HG02623 (cell line): Measurements from ENCODE around the gene TMEM117.
"Not testable (repeated sequence)": the region's sequence is repeated elsewhere in the genome, so short reads cannot be mapped to it uniquely, and the experiment has no call there.

Experiments
- ATAC-seq: cut with Tn5 transposase; IDR thresholded peaks from one replicate; pipeline ENCODE4 v1.9.1; 2021; ENCODE audit warnings: moderate library complexity; ENCODE audit not compliant: unreplicated experiment

The TMEM117 gene

DNA sequence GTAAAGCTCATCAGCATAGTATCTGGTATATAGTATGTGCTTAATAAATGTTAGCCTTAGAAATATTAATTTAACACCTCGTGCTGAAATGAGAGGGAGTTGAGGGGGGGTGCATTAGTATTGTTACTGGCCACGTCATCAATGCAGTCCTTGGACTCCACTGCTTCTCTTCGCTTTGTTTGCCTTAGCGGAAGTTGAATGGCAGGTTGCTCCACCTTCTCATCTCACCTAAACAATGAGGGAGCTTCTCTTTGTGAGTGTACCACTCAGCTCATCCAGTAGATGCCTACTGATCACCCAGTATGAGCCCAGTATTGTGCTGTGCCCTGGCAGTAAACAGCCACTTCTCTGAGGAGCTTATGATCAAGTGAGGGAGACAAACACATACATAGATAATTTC lies 4.5 kb downstream of the TMEM117 start:
- no peak for ATAC-seq

DNA sequence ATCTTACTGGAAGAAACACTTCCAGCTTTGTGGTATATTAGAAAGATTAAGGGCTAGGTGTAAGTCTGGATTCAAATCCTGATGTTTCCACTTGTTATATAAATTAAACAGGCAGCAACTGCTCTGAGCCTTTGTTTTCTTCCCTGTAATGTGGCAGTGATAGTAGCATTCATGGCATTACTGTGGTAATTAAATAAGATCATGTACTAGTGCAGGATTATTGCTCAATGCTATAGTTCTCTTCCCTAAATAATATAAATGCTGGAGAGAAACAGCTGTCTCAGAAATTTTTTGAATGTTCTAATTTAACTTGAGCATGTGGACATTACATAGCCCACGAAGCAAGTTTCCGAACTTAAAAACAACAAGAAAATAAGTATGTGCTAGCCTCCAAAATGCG lies 5.4 kb downstream of the TMEM117 start:
- no peak for ATAC-seq

DNA sequence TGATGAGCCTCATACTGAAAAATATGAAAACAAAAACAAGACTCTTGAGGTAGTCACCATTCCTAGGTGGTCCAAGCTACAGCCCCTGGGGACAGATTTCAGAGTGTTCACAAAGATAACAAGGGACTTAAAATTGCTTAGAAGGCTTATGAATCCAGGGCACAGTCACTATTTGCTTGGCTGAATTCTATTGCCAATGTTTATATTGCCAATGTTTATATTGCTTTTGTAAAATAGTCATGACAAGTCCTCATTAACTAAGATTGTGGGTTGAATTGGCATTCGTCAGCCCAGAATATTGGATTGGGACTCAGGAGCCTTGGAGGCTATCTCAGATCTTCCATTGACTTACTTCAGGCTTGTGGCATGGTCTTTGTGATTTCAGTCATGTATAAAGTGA lies 6.4 kb downstream of the TMEM117 start:
- no peak for ATAC-seq

DNA sequence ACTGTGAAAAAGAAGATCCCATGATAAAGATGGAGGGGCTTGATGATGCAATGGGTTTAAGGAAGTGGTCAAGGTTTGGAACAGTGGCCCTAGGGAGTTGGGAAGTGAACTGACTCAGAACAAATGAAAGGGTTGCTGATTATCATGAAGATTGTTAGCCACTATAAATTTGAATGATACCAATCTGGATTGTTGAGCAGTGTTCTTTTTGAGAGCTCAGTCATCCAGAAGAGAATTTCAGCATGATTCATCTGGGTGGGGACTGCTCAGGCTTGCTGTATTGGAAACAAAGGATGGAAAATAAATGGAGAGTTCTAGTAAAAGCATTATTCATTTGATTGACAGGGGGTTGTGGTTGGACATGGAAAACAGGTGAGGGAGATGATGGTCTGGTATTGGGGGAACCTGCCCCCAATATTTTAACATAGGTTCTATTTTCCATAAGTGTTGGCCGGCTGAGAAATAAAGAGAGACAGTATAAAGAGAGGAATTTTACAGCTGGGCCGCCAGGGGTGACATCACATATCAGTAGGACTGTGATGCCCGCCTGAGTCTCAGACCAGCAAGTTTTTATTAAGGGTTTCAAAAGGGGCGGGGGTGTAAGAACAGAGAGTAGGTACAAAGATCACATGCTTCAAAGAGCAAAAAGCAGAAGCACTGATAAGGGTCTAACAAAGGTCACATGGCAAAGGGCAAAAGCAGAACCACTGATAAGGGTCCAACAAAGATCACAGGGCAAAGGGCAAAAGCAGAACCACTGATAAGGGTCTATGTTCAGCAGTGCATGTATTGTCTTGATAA lies 11.7 kb downstream of the TMEM117 start:
- ATAC-seq, result not testable (repeated sequence)

DNA sequence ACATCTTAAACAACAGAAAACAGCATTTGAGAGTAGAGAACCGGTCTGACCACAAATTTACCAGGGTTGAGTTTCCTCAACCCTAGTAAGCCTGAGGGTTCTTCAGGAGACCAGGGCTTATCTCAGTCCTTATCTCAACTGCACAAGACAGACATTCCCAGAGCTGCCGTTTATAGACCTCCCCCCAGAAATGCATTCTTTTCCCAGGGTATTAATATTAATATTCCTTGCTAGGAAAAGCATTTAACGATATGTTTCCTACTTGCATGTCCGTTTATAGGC lies 12.3 kb downstream of the TMEM117 start:
- no peak for ATAC-seq

DNA sequence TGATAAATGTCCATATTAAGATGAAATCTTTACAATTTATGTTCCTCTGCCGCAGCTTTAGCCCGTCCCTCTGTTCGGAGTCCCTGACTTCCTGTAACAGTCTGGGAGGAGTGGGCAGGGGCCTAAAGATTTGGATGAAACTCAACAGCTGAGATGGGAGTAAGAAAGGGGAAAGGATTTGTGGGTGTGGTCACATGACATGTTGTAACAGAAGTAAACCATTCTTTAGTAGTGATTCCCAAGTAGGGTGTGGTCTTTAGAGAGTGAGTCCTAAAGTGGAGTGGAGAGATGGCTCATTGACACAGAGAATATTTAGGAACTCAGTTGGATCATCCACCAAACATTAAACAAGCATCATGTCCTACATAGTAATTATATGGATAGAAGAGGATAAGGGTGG lies 12.9 kb downstream of the TMEM117 start:
- no peak for ATAC-seq

DNA sequence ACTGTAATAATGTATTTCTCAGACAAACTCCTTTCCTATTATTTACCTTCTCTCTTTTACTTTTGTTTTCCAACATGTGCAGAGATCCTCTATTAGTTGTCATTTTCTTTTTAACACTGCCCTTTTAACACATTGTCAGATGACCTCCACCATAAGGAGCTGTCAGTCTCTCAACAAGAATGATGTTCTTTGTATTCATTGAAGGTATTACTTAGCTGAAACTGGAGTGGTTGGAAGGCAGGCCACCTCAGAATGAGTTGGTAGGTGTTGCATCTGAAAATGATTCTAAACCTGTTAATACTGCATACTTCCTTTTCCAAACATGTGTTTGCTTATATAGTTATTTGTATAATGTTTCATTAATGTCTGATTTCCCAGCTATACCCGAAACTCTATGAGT lies 16.9 kb downstream of the TMEM117 start:
- no peak for ATAC-seq

DNA sequence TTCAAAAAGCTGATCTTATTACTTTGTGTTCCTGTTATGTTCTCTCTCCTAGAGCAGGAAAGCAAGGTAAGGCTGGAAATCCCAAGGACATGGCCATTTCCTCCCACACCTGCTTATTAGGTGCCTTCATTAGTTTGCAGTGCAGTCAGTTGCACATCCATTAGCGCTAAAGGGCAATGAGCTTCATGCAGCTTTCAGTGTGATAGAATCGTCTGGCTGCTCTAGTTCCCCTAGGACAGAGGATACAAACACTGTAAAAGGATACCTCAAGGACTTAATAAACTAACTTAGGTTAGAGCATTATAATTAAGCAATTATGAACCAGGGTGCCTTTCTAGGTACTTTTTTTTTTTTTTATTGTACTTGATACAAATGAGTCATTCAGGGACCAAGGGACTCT lies 21.1 kb downstream of the TMEM117 start:
- no peak for ATAC-seq

DNA sequence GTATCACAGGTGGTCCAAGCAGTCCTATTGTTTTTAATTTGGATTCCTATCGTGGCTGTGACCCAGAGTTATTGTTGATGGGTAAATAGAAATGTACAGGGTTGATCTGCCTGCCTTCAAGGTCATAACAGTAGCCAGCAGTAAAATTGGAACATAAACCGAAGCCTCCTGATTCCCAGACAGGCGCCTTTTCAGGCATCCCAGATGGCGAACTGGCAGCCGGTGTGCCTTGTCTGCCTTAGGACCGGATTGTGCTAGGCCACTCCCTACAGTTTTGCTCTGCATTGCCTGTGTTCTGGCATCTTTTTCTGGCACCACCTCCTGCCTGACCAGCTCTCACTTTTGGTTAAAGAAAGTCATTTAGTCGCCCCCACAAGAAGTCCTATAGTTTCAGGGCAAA lies 22.2 kb downstream of the TMEM117 start:
- no peak for ATAC-seq

DNA sequence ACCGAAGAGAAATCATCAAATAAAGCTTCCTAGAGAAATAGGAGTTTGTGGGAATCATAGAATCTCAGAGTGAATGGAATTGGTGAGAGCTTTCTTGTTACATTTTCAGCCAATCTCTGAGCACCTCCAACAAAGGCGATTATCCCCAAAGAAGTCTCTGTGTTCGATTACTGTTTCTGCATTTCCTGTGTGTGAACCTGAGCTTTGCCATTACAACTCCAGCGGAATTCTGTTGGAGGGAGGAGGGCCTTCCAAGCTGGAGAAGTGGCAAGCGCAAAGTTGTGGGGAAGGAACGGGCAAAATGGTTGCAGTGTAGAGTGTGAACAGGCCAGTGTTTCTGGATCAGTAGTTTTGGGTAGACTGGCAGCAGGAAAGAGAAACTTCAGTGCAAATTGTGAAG lies 23.1 kb downstream of the TMEM117 start:
- no peak for ATAC-seq

DNA sequence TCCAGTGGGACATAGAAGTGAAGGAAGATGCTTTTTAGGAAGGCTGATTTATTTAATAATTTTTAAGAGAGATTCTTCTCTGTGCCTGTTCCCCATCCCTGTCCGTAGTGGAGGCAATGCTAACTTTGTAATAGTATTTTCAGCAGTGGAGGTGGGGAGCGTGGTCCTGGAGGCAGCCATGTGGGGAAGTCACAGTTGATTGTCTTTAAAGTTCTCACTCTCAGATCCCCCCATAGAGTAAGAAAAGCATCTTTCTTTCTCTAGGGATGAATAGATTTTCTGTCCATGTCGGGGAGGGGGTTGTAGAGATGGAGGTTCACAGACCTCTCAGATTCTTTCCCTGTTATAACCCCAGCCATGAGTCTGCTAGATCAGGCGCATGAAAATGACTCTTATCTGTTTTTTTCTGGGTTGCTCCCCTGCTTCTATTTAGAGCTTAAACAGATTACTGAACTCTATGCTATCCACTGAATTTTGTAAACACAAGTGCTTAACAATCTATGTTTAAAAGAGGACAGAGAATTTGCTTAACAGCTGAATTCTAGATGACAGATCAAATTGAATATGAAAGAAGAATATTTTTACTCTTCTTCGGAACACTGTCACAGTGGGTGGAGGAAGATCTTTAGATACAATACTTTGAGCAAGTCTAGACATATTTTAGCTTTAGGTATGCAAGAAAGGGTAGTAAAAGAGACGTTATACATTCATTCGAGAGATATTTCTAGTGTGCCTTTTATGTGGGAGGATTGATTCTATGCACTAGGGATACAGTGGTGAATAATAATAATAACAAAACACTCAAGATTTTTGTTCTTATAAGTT lies 25.3 kb downstream of the TMEM117 start:
- ATAC-seq, result no peak

DNA sequence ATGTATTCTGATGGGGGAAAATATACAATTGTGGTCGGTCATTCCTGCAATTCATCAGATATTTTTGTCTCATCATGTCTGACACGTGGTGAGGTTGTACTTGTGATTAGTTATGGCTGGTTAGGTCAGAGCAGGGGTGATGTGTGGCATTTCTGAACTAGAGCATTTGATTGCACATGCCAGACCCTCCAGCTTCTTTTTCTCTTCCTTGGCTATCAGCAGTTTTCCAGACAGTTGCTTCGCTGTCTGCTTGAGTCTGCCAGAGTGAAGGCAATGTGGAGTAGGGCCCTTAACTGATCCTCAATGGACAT lies 25.9 kb downstream of the TMEM117 start:
- ATAC-seq, result no peak

DNA sequence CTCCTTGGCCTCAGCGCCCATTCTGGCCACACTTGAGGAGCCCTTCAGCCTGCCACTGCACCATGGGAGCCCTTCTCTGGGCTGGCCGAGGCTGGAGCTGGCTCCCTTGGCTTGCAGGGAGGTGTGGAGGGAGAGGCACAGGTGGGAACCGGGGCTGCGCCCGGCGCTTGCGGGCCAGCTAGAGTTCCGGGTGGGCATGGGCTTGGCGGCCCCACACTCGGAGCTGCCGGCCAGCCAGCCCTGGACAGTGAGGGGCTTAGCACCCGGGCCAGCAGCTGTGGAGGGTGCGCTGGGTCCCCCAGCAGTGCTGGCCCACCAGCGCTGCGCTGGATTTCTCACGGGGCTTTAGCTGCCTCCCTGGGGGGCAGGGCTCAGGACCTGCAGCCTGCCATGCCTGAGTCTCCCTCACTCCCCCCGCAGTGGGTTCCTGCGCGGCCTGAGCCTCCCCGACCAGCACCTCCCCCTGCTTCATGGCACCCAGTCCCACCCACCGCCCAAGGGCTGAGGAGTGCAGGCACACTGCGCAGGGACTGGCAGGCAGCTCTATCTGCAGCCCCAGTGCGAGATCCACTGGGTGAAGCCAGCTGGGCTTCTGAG lies 28.0 kb downstream of the TMEM117 start:
- no peak for ATAC-seq

DNA sequence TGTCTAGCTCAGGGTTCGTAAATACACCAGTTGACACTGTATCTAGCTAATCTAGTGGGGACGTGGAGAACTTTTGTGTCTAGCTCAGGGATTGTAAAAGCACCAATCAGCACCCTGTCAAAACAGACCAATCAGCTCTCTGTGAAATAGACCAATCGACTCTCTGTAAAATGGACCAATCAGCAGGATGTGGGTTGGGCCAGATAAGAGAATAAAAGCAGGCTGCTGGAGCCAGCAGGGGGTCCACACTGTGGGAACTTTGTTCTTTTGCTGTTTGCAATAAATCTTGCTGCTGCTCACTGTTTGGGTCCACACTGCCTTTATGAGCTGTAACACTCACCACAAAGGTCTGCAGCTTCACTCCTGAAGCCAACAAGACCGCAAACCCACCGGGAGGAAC lies 28.7 kb downstream of the TMEM117 start:
- not testable (repeated sequence) for ATAC-seq

DNA sequence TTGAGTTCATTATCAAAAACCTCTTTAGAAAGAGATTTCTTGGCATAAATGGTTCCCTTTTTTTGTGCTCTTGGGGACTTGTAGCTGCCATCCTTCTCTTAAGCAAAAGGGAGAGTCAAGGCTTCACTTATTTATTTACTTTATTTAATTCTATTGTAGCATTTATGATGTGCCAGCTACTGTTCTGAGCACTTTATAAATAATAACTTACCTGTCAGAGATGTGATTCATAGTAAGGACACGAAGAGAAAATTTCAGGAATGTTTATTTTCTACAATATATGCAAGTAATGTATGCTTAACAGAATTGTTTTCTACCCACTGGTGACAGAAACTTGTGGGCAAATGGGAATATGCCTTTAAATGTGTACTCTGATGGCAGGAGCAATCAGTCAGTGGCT lies 33.3 kb downstream of the TMEM117 start:
- no peak for ATAC-seq

DNA sequence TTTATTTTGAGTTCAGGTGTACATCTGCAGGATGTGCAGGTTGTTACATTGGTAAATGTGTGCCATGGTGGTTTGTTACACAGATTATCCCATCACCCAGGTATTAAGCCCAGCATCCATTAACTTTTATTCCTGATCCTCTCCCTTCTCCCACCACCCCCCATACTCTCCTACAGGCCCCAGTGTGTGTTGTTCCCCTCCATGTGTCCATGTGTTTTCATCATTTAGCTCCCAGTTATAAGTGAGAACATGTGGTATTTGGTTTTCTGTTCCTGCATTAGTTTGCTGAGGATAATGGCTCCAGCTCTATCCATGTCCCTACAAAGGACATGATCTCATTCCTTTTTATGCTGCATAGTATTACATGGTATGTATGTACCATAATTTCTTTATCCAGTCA lies 33.9 kb downstream of the TMEM117 start:
- ATAC-seq, result not testable (repeated sequence)

DNA sequence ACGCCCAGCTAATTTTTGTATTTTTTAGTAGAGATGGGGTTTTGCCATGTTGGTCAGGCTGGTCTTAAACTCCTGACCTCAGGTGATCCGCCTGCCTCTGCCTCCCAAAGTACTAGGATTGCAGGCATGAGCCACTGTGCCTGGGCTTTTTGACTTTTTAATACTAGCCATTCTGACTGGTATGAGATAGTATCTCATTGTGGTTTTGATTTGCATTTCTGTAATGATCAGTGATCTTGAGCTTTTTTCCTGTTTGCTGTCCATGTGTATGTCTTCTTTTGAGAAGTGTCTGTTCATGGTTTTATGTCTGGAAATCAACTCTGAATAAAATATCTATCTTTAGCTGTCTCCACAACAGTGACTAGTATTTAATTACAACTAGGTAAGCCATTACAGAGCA lies 35.4 kb downstream of the TMEM117 start:
- ATAC-seq, result not testable (repeated sequence)

DNA sequence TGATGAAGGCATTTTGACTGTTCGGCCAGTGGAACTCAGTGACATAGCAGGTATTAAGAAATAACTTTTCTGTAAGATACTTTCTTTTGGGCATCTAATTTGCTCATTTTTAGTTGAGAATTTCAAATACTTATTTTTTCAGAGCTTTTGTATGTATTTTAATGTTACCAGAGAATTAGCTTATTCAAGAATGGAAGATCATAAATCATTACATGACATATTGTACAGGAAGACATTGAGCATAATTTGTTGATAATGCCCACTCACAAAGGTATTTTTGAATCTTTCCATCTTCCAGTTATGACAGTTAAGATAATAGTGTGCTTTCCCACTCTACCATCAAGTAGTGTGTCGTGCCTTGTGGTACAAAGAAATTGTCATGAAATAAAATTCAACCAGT lies 36.5 kb downstream of the TMEM117 start:
- no peak for ATAC-seq

DNA sequence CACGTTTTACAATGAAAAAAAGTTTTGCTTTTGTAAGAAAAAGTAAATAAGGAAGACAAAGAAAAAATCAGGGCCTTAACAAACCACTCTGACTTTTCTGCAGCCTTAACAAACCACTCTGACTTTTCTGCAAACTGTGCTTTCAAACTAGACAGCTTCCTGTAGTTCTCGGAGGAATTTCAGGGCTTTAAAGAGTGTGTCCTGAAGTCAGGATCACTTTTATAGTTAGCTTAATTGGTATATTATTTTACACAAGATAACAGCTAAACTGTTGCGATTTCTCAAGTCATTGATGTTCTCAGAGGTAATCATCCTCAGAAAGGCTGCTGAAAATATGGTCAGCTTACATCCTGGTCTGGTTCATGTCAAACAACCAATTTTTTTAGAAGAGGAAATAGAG lies 42.2 kb downstream of the TMEM117 start:
- no peak for ATAC-seq

DNA sequence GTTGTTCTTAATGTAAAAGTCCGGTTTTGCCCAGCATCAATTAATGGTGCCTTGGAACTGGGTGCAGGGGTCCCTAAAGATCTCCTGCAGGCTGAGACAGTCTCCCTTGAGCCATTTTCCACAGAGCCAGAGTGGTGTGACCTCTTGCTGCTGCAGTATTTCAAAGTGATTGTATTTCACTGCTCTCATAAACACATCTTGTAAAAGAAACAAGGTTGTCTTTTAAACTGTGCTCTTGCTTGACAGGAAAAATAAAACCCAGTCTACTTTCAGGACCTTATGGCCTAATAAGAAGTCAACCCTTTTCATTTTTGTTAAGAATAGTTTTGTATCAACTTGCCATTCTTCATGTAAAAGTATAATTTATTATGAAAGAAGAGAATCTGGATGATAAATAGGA lies 44.7 kb downstream of the TMEM117 start:
- no peak for ATAC-seq

DNA sequence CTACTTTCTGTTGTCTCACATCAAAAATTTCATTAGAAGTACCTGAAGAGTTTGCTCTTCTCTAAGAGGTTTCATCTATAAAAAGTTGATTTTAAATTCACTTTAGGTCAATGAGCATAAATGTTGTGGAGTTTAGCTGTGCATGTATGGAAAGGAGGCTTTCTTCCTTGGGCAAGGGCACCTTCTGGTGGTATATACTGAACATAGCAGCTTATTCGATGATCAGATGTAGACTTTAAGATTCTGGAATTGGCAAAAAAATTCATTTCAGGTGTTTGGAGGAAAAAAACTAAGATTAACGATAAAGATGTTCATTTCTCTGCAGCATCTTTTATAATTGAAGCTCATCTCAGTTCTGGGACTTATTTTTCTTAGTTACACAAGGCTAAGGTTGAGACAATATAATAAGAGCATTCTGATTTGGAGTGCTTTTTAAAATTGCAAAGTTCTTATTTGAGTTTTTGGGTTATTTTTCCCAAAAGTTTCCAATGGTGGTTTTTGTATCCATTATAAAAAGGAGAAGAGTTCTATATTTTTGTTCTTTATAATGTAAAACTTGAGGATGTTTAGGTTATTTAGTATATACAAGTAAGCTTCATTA lies 46.8 kb downstream of the TMEM117 start:
- ATAC-seq, result peak; percentile 89

DNA sequence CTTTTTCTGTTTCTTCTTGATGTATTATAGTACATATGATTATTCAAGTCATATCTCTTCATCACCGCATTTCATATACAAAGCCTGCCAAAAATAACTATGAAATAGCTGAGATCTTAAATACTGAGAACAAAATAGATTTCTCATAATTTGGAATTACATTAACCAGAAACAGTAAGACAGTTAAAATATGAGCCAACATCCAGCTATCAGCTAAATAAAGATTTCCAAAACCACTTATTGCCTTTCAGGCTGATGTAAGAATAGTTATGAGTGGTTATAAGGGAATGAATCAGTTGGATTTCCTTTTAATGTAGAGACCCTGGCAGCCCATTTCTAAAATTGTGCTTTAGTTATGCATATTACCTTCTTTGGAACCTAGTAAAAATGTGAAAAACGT lies 47.4 kb downstream of the TMEM117 start:
- ATAC-seq, result no peak
